ENCODE results near the gene PHF23.
A peak's percentile ranks its signal among the peaks of the same experiment; 100 is the strongest.

The PHF23 gene

GRCh38 chr17:7239091-7240027 lies at the start of gene PHF23:
TSS of gene PHF23 (minus strand) at chr17:7239457. CDS start at chr17:7239279, 178 bp downstream.
- peak; percentile 95 to 99 for DNase-seq

DNA sequence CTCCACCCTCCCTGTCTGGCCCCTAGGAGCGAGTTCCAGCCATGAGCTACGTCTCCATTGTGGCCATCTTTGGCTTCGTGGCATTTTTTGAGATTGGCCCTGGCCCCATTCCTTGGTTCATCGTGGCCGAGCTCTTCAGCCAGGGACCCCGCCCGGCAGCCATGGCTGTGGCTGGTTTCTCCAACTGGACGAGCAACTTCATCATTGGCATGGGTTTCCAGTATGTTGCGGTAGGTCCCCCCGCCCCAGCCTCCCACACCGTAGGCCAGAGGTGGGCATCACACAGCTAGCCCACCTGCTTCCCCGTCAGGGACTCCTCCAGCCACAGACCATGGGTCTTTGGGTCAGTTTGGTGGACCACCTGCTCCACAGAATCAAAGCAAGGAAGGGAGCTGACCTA lies 46.4 kb upstream of the PHF23 start:
- DNase-seq = no peak

- DNase-seq = no peak
These were observed 45.7 kb upstream of the PHF23 start for GRCh38 chr17:7284911-7285310.

GRCh38 chr17:7283471-7284216 lies 44.4 kb upstream of the PHF23 start:
- DNase-seq = no peak

GRCh38 chr17:7282752-7283321 lies 43.6 kb upstream of the PHF23 start:
- no peak for DNase-seq

DNA sequence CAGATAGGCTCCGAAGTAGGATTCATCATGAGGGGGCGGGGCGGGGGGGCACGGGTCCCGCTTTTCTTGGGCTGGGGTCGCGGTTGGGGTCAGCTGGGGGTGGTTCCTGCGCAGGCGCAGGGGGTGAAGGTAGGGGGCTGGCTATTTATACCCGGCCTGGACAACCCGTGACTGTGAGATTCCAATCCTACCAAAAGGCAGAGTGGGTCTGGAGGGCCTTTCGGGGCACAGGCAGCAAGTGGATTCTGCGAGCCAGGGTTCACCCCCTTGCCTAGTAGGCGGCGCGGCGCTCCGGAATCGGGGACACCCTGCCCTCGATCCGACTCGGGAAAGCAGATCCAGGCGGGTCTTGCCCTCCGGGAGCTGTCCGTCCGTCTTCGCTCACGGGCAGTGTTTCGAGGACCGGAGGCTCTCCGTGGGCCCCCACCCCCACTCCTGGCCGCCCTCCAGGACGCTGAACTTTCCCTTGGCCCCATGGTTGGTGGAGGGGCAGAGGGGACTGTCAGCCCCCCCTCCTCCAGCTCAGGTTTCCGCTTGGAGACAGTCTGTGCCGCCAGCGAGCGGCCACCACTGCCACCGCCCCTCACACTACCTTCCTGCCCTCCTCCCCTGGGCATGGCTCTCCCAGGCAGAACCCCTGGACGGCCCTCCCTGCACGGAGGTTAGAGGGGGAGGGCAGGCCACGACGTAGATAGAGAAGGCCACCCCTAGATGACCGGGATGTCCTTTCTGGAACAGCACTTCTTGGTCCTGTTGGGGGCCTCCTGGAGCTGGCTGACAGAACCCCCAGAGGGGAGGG lies 42.9 kb upstream of the PHF23 start:
- no peak for DNase-seq

DNA sequence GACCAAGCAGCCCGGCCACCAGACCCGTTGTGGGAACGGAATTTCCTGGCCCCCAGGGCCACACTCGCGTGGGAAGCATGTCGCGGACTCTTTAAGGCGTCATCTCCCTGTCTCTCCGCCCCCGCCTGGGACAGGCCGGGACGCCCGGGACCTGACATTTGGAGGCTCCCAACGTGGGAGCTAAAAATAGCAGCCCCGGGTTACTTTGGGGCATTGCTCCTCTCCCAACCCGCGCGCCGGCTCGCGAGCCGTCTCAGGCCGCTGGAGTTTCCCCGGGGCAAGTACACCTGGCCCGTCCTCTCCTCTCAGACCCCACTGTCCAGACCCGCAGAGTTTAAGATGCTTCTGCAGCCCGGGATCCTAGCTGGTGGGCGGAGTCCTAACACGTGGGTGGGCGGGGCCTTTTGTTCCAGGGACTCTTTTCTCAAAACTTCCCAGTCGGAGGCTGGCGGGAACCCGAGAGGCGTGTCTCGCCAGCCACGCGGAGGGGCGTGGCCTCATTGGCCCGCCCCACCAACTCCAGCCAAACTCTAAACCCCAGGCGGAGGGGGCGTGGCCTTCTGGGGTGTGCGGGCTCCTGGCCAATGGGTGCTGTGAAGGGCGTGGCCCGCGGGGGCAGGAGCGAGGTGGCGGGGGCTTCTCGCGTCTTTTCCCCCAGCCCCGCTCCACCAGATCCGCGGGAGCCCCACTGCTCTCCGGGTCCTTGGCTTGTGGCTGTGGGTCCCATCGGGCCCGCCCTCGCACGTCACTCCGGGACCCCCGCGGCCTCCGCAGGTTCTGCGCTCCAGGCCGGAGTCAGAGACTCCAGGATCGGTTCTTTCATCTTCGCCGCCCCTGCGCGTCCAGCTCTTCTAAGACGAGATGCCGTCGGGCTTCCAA lies 42.1 kb upstream of the PHF23 start, which contains the start of gene SLC2A4:
TSS of gene SLC2A4 (plus strand) at position 645 of the 879 bp plus-strand sequence. CDS start at position 862, 217 bp downstream.
- peak; percentile 88 to 89 for DNase-seq

GRCh38 chr17:7280519-7281073 lies 41.3 kb upstream of the PHF23 start:
- peak; percentile 81 to 82 for DNase-seq

DNA sequence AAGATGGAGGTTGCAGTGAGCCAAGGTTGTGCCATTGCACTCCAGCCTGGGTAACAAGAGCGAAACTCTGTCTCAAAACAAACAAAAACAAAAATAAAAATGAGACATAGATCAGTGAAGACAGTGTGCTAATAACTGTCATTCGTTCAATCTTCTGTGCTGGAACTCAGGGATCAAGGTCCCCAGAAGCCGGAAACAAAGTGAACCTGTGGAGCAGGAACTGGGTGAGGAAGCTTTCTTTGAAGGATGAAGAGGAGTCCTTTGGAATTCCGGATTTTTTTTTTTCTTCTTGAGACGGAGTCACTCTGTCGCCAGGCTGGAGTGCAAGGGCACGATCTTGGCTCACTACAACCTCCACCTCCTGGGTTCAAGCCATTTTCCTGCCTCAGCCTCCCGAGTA lies 40.2 kb upstream of the PHF23 start:
- no peak for DNase-seq

- no peak for DNase-seq
These were observed 27.5 kb upstream of the PHF23 start for GRCh38 chr17:7266784-7267183.

DNA sequence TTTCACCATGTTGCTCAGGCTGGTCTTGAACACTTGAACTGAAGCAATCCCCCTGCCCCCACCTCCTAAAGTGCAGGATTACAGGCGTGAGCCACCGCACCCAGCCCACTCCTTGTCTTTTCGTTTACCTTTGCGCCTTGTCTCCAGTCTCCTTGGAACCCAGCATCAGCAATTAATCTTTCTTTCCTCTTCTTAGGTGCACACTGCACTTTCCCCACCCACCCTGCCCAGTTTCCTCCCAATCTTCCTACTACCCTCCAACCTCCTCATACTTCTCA lies 24.5 kb upstream of the PHF23 start:
- no peak for DNase-seq

- DNase-seq = no peak
These were observed 23.9 kb upstream of the PHF23 start for GRCh38 chr17:7262935-7263800.

GRCh38 chr17:7262192-7262934 lies 23.1 kb upstream of the PHF23 start, which contains the start of gene CLDN7:
TSS of gene CLDN7 (minus strand) at chr17:7262478. CDS start at chr17:7262043, 435 bp downstream.
- DNase-seq = no peak

DNA sequence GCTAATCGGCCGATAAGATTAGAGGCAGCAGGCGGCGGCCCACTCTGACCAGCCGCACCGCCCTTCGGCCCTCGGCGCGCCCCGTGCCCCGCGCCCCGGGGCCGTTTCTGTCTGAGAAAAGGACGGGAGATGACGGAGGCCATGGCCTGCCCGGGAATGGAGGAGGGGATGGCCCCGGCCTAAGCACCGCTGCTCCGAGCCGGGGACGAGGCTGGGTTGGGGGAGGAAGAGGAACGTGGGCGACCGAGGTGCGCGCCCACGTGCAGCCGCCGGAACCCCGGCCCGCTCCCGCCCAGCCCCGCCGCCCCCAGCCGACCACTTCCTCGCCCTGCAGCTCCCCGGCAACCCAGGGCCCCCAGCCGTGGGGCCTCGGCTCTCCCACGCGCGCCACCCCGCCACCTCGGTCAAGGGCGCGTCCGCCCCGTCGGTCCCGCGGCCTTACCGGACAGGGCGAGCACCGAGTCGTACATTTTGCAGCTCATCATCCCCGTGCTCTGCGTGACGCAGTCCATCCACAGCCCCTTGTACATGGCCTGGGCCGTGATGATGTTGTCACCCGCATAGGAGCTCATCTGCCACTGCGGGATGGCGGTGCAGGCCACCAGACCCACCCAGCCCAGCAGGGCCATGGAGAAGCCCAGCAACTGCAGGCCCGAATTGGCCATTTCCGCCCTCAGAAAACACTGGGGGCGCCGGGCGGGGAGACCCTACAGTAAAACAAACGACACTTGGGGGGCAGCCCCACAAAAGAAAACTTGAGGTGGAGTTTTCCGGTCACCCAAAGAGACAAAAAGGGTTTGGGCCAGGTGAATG lies 22.3 kb upstream of the PHF23 start:
- DNase-seq = peak; percentile 35 to 54

DNA sequence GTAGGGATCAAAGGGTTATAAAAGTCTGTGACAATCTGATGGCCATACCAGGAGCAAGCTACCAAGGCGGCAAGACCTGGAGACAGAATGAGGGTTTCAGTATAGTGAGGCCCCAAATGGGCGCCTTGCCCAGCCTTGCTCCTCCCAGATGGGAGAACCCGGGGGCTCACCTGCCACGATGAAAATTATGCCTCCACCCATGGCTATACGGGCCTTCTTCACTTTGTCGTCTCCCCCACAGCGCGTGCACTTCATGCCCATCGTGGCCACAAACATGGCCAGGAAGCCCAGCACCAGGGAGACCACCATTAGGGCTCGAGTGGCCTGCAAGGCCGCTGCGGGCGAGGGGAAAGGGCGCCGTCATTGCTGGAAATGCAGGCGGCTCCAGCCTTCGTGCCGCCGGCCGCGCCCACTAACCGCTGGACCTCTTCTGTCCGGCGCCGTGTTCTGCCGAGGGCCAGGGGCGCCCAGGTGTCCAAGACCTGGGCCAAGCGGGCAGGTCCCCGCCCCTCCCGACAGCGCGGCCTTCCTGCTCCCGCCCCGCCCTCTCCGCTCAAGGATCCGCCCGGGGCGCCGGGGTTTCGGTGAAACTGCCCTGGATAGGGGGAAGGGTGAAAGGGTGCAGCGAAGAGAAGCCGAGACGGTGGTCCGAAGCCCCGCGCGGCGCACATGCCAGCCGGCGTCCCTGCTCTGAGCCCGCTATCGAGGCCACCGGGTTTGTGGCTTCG lies 21.6 kb upstream of the PHF23 start:
- peak in 1 of 2 experiments; percentile 45 for DNase-seq

DNA sequence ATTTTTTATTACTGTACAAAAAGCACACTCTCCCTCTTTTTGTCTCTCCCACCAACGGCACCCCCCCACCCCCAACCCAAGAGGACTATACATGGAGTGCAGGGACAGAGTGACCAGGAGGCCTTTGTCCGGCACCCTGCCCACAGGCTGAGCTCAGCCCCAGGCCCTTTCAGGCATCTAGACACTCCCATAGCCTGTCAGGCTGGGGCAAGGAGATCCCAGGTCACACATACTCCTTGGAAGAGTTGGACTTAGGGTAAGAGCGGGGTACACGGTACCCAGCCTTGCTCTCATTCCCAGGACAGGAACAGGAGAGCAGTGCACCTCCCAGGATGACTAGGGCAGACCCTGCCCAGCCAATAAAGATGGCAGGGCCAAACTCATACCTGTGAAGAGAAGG lies 20.9 kb upstream of the PHF23 start:
- DNase-seq = no peak

DNA sequence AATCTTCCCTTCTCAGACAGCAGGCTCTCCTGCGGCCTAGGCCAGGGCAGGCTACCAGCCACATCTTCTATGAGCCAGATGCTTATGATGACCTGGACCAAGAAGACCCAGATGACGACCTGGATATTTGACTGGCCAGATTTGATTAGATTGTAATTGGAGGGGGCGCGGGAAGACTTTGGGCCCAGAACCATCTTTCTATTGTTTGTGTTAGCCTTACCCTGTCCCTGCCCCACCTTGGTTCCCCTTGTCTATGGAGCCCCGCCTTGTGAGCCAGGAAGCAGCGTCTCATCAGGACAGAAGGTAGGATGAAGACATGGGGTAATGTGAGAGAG lies 20.3 kb upstream of the PHF23 start:
- DNase-seq = no peak
